Sigmoid colon (tissue), 7 donors: ENCODE results near the gene NT5M. TPM values are rescaled to one million over a fixed set of nuclear protein-coding genes. Genes with fewer than 3 reads are reported as not detected.
A peak's percentile ranks its signal among the peaks of the same experiment; 100 is the strongest.
"Not testable (repeated sequence)": the region's sequence is repeated elsewhere in the genome, so short reads cannot be mapped to it uniquely, and the experiment has no call there.

Experiments
- DNase-seq: peaks from one replicate; pipeline ENCODE4 v3.0.0-alpha.2; 2019
- H3K27ac ChIP-seq, 4 donors: fragments of 200-600 bp; sonication (generic); one replicate each; pipeline ENCODE4 v1.5.1; 2016 to 2019; ENCODE audit warnings: mild to moderate bottlenecking in 1 of 4
- H3K27me3 ChIP-seq, 3 donors: fragments of 200-600 bp; sonication (generic); one replicate each; pipeline ENCODE4 v1.5.1; 2019; ENCODE audit warnings: mild to moderate bottlenecking in 1 of 3
- H3K36me3 ChIP-seq, 4 donors: fragments of 200-600 bp; sonication (generic); one replicate each; pipeline ENCODE4 v1.5.1; 2016 to 2019
- H3K4me1 ChIP-seq, 4 donors: fragments of 200-600 bp; sonication (generic); one replicate each; pipeline ENCODE4 v1.5.1; 2017 to 2019
- H3K4me3 ChIP-seq, 4 donors: fragments of 200-600 bp; sonication (generic); one replicate each; pipeline ENCODE4 v1.5.1; 2017 to 2019; ENCODE audit warnings: mild to moderate bottlenecking in 2 of 4, moderate library complexity in 1 of 4
- H3K9me3 ChIP-seq, 4 donors: fragments of 200-600 bp in 3 of 4; sonication (generic) in 3 of 4; one replicate each; pipeline versions ENCODE4 v1.5.1 to v1.6.1; 2013 to 2019
- CTCF ChIP-seq, 4 experiments: fragments of 450-650 bp in 3 of 4; fragments of 200-600 bp in 1 of 4; IDR thresholded peaks; one replicate each; pipeline ENCODE4 v1.5.1; 2016 to 2019; ENCODE audit warnings: antibody characterized with exemption in 4 of 4, mild to moderate bottlenecking in 3 of 4, moderate library complexity in 2 of 4
- EP300 ChIP-seq, 4 donors: sonication (generic); formaldehyde crosslinking; IDR thresholded peaks; one replicate each; pipeline ENCODE4 v1.6.1; 2017; ENCODE audit warnings: antibody characterized with exemption in 4 of 4
- POLR2A ChIP-seq, 2 donors: fragments of 450-650 bp; IDR thresholded peaks; one replicate each; pipeline ENCODE4 v1.6.1; 2016; ENCODE audit warnings: antibody characterized with exemption in 2 of 2, mild to moderate bottlenecking in 2 of 2, moderate library complexity in 2 of 2
- POLR2AphosphoS5 ChIP-seq, 4 donors: sonication (generic); formaldehyde crosslinking; IDR thresholded peaks; one replicate each; pipeline ENCODE4 v1.6.1; 2017; ENCODE audit warnings: antibody characterized with exemption in 4 of 4
- WGBS, 2 donors: extraction: QIAGEN DNeasy Blood & Tissue Kit; methylation state at CpG; one replicate each; pipeline ENCODE4 v1.1.7; 2013; 5-methylcytosine and 5-hydroxymethylcytosine counted together
- intact Hi-C: fragments of 100-400 bp; cut with DNase I; formaldehyde crosslinking; loops from one replicate; pipeline ENCODE4 v1.15.1; 2023
- polyA plus RNA-seq, 3 donors: library from polyadenylated mRNA; stranded (reverse); fragments of 200-250 nt; gene quantifications; one replicate each; pipeline ENCODE4 v1.2.3, GENCODE V29; 2013
- total RNA-seq, 4 donors: library from RNA; depleted of rRNA; stranded (reverse); fragments of >200 nt; gene quantifications; one replicate each; pipeline ENCODE4 v1.1.0, GENCODE V29; 2016
- donor health status: healthy with polysubstance abuse.
- donor health status: Bipolar disorder and iron deficiency.
- donor health status: healthy.

NT5M gene
- total and polyA plus RNA-seq, 7 donors, result 0.92 to 5.8 (median 4.3) TPM

GRCh38 chr17:17300624-17301568 is 2.3 kb upstream of the NT5M start:
- H3K27me3 ChIP-seq, result no peaks in the 10 kb centered on the region
- peak overlapping the region in 3 of 4 donors; percentile 33 to 46 (median 44) for H3K4me3 ChIP-seq
- WGBS, 2 donors, result 9 to 11% methylated on average over 35 of the region's 35 CpGs
- intact Hi-C loops, result loop anchor here (10.0 kb wide), 1 partner anchor 156 kb away; no protein-coding TSS in a partner anchor
- H3K9me3 ChIP-seq, result no peaks in the 10 kb centered on the region
- H3K4me1 ChIP-seq, result peaks cover 0 to 27% (median 14%) of the 10 kb centered on the region in 4 donors
- peak; percentile 73 for DNase-seq
- peak overlapping the region; percentile 63 to 71 (median 68) for H3K27ac ChIP-seq
- no peak for TF ChIP-seq EP300 (IDR thresholded peaks at IDR 0.05)
- no peak for TF ChIP-seq CTCF (IDR thresholded peaks at IDR 0.05)
- TF ChIP-seq POLR2AphosphoS5 (IDR thresholded peaks at IDR 0.05), result no peak
- TF ChIP-seq POLR2A (IDR thresholded peaks at IDR 0.05), result no peak
- H3K36me3 ChIP-seq, result no peaks in the 10 kb centered on the region

- H3K9me3 ChIP-seq, H3K27me3 ChIP-seq, H3K4me3 ChIP-seq, H3K36me3 ChIP-seq: not testable (repeated sequence)
- intact Hi-C loops, result loop anchor here (10.0 kb wide), 1 partner anchor 157 kb away; no protein-coding TSS in a partner anchor
- 86 to 97% methylated on average over 11 of the region's 11 CpGs for WGBS, 2 donors
- peak; percentile 48 for DNase-seq
- Histone ChIP-seq H3K4me1 (peaks cover 0 to 27% (median 14%) of the 10 kb centered on the region in 4 donors), H3K27ac (peak overlapping the region in 2 of 4 donors; percentile 70 to 71)
Measured at GRCh38 chr17:17301659-17302058, 1.5 kb upstream of the NT5M start.

GRCh38 chr17:17303847-17304490 is 796 bp downstream of the NT5M start:
- Histone ChIP-seq H3K36me3 (peaks cover 0 to 9% (median 0%) of the 10 kb centered on the region in 4 donors), H3K9me3 (no peaks in the 10 kb centered on the region), H3K27me3 (no peaks in the 10 kb centered on the region), H3K4me3 (peak overlapping the region; percentile 25 to 68 (median 62)), H3K27ac (peak overlapping the region; percentile 72 to 82 (median 80)), H3K4me1 (peaks cover 0 to 27% (median 14%) of the 10 kb centered on the region in 4 donors)
- 16 to 18% methylated on average over 21 of the region's 21 CpGs for WGBS, 2 donors
- intact Hi-C loops, result loop anchor here (10.0 kb wide), 1 partner anchor 159 kb away; no protein-coding TSS in a partner anchor
- no peak for DNase-seq
- TF ChIP-seq POLR2AphosphoS5 (IDR thresholded peaks at IDR 0.05), result no peak
- TF ChIP-seq EP300 (IDR thresholded peaks at IDR 0.05), result no peak
- no peak for TF ChIP-seq POLR2A (IDR thresholded peaks at IDR 0.05)
- no peak for TF ChIP-seq CTCF (IDR thresholded peaks at IDR 0.05)

GRCh38 chr17:17304521-17304985 is 1.4 kb downstream of the NT5M start:
- intact Hi-C loops, result loop anchor here (10.0 kb wide), 1 partner anchor 160 kb away; no protein-coding TSS in a partner anchor
- Histone ChIP-seq H3K27me3 (no peaks in the 10 kb centered on the region), H3K9me3 (no peaks in the 10 kb centered on the region), H3K27ac (no peak overlapping the region), H3K36me3 (peaks cover 0 to 12% (median 2%) of the 10 kb centered on the region in 4 donors), H3K4me1 (peaks cover 0 to 27% (median 14%) of the 10 kb centered on the region in 4 donors), H3K4me3 (no peak overlapping the region)
- no peak for TF ChIP-seq EP300 (IDR thresholded peaks at IDR 0.05)
- TF ChIP-seq CTCF (IDR thresholded peaks at IDR 0.05), result no peak
- TF ChIP-seq POLR2AphosphoS5 (IDR thresholded peaks at IDR 0.05), result no peak
- TF ChIP-seq POLR2A (IDR thresholded peaks at IDR 0.05), result no peak
- no peak for DNase-seq
- 38 to 77% methylated on average over 2 of the region's 2 CpGs for WGBS, 2 donors
